ENCODE measurements around the gene C16orf54.
"Not testable (repeated sequence)": the region's sequence is repeated elsewhere in the genome, so short reads cannot be mapped to it uniquely, and the experiment has no call there.

The C16orf54 gene

DNA sequence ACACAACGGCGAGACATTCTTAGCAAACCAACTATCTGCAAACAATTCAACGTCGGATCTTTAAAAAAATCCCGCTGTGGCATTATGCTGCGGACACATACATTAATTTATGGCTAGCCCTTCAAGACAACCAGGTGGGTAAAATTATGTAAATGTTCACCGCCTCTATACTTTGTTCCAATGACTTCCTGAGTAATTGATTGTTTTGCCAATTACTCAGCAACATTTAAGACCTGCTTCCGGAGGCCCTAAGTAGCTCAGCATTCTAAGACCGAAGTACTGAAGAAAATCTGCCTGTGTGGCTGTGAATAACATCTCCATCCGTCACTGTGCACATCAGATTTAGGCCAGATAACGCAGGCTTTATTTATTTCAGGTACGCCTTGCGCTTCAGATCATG is 43.5 kb downstream of the C16orf54 start:
- peak; percentile 31 for DNase-seq

DNA sequence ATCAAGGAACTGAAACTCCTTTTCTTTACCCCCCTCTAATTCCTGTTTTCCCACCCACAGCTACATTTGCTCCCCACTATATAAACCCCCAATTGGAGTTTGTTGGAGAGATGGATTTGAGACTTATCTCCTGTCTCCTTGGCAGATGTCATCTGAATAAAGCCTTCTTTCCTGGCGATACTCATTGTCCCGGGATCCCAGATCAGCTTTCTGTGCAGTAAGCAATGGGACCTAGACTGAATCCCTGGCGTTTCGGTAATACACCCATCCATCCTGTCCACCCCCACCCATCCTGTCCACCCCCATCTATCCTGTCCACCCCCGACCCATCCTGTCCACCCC is 44.6 kb downstream of the C16orf54 start:
- DNase-seq, result no peak

DNA sequence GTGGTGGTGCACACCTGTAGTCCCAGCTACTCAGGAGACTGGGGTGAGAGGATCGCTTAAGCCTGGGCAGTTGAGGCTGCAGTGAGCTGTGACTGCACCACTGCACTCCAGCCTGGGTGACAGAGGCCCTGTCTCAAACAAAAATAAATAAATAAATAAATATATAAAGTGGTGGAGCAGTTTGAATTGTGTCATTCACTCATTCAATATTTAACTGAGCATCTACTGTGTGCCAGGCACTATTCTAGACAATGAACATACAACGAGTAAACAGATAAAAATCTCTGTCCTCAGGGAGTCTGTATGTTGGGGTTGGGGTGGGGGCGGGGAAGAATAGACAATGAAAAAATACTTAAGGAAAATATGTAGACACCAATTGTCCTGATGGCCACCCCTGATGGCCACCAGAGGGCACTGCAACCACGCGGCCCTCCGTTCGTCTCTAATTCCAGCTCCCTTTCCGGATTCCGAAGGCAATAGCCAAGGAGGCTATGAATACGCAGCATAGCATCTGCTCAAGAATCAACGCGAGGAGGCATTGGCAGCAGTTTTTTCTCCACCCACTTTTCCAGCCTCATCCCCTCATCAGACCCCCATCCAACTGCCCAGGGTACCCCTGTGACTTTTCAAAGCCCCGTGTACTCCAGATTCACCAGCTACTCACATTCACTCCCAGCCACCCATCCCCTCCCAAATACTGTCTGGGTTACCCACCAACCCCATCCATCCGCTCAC is 45.4 kb downstream of the C16orf54 start:
- peak; percentile 71 for DNase-seq

DNA sequence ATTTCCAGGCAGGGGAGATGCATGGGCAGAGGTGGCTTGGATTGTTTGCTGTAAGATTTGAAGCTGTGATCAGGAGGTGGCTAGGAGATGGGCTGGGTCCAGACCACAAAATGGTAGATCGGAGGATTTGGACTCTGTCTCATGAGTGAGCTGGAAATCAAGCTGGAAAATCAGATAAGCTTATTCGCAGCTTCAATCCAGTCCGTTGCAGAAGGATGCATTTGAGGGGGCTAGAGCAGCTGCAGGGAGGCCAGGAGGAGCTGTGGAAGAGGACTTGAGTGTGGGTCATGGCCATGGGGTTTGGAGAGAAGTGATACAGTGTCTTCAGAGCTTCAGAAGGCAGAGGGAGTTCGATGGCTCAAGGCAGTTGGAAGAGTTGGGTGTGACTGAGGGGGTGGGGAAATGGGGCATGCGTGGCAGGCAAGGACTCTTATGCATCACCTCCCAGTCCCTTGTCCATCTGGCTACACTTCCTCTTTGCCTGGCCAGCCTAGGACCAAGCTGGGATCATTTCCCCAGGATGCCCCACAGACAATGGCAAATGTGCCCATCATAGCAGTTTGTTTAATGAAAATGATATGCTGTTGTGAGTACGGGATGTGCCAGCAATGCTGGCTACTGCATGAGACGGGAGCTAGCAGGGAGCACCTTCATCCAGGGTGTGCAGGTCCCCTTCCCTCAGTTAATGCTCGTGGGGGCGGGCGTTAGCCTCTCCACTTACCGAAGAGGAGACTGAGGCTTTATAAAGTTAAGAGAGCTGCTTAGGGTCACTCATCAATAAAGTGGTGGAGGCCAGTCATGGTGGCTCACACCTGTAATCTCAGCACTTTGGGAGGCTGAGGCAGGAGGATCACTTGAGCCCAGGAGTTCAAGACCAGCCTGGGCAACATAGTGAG is 46.2 kb downstream of the C16orf54 start:
- DNase-seq, result no peak

DNA sequence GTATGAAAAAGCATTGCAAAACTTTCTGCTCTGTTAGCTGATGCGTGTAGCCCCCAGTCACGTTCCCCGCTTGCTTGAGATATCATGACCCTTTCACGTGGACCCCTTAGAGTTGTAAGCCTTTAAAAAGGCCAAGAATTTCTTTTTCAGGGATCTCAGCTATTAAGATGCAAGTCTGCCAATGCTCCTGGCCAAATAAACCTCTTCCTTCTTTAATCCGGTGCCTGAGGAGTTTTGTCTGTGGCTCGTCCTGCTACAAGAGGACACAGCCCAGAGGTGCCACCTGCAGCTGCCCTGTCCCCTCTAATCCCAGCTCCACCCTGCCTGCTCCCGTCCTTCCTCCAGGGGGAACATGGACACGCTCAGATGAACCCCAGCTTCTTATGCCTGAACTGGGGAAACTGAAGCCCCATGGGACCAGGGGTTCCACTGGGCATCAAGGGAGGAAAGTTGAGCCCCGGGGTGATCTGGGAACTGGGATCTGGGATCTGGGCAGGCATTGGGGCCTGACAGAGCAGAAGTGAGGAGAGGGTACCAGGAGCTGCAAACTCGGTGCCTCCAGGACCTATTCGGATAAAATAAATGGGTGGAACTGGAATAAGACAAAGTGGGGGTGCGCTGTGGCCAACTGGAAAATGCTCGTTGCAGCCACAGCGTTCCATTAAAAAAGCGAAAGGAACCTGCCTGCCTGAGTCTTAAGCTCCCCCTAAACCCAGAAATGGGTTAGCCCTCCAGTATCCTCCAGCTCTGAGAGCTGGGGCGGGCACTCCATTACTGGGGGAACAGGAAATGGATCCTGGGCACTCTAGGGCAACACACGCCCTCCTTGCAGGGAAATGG is 47.1 kb downstream of the C16orf54 start:
- DNase-seq, result no peak

DNA sequence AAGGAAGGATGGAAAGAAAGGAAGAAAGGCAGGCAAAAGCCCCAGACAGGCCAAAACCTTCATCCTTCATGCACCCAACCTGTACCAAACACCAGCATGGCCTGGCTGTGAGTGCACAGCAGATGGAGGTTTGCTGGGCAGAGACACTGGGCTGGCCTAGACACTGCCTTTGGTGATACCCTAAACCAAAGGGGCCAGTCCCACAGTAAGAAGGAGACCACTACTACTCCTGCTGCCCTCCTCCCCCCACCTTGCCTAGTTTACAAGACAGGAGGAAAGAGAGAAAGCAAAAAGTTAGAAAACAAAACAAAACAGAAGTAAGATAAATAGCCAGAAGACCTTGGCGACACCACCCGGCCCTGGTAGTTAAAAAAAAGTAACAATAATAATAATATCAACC is 47.7 kb downstream of the C16orf54 start:
- DNase-seq, result no peak

DNA sequence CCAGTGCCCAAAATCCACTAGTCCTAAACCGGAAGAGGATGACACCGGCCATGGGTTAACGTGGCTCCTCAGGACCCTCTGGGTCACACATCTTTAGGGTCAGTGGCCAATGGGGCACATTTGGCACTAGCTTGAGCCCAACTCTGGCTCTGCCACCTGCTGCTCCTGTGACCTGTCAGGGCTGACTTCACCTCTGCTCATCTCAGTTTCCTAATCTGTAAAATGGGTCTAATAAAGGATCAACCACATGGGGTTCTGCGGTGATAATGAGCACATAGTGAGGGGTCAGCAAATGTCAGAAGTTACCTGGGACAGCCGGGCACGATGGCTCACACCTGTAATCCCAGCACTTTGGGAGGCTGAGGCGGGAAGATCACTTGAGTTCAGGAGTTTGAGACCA is 48.4 kb downstream of the C16orf54 start:
- no peak for DNase-seq

DNA sequence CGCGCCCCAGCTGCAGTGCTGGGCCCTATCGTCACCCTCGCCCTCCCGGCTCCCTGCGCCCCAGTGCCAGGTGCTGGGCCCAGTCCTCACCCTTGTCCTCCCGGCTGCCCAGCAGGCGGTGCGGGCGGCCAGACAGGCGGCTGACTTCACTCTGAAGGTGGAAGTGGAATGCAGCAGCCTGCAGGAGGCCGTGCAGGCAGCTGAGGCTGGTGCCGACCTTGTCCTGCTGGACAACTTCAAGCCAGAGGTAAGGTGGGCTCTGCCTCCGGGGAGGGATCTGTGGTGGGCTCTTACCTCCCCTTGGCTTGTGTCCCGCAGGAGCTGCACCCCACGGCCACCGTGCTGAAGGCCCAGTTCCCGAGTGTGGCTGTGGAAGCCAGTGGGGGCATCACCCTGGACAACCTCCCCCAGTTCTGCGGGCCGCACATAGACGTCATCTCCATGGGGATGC is 48.9 kb downstream of the C16orf54 start:
- DNase-seq, result no peak

DNA sequence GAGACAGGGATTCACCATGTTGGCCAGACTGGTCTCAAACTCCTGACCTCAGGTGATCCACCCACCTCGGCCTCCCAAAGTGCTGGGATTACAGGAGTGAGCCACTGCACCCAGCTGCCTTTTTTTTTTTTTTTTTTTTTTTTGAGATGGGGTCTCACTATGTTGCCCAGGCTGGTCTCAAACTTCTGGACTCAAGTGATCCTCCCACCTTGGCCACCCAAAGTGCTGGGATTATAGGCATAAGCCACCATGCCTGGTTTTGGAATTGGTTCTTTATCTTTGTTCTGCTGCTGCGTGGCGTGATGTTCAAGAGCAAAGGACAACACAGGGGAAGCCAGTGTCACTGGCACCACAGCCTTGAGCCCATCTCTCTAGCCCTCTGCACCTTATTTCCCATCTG is 50.1 kb downstream of the C16orf54 start:
- not testable (repeated sequence) for DNase-seq

DNA sequence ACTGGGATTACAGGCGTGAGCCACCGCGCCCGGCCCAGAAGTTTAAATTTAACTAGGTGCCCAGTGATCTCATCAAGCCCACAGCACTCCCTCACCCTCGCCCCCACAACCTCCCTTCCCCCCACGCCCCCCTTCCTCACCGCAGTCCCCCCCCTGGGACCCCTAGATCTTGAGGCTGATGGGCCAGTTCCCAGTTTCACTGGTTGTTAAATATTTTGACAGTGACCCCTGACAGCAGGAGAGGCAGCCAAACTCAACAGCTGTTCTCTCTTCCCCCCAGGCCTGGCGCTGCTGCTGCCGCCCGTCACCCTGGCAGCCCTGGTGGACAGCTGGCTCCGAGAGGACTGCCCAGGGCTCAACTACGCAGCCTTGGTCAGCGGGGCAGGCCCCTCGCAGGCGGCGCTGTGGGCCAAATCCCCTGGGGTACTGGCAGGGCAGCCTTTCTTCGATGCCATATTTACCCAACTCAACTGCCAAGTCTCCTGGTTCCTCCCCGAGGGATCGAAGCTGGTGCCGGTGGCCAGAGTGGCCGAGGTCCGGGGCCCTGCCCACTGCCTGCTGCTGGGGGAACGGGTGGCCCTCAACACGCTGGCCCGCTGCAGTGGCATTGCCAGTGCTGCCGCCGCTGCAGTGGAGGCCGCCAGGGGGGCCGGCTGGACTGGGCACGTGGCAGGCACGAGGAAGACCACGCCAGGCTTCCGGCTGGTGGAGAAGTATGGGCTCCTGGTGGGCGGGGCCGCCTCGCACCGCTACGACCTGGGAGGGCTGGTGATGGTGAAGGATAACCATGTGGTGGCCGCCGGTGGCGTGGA is 51.2 kb downstream of the C16orf54 start:
- DNase-seq, result no peak

DNA sequence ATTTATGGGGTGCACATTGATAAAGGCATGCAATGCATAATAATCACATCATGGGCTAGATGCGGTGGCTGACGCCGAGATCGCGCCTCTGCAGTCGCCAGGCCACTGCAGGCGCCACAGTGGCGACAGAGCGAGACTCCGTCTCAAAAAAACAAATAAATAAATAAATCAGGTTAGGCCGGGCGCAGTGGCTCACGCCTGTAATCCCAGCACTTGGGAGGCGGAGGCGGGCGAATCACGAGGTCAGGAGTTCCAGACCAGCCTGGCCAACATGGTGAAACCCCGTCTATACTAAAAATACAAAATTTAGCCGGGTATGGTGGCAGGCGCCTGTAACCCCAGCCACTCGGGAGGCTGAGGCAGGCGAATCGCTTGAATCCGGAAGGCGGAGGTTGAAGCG is 53.2 kb downstream of the C16orf54 start:
- not testable (repeated sequence) for DNase-seq

All from activated gamma-delta T cell treated with Interleukin-2 at 50 U/mL for 16 hours (primary cell).